Measurements from ENCODE around the gene FAM234A. TPM values are rescaled to one million over a fixed set of nuclear protein-coding genes. Genes with fewer than 3 reads are reported as not detected.
"Not testable (repeated sequence)": the region's sequence is repeated elsewhere in the genome, so short reads cannot be mapped to it uniquely, and the experiment has no call there.

The FAM234A gene
- total RNA-seq, 1 experiment from 2014 or later, result 45.8 TPM

DNA sequence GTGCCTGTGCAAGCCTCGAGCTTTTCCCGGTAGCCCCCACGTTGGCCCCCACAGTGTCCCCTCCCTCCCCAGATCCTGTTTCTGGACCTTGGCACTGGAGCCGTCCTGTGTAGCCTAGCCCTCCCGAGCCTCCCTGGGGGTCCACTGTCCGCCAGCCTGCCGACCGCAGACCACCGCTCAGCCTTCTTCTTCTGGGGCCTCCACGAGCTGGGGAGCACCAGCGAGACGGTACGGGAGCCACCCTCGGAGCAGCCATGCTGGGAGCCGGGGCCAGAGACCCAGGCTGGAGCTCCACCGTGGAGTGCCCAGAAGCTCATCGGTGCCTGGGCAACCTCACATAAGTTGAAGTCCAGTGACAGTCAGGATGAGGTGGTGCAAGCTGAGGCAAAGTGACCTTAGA is 29.3 kb downstream of the FAM234A start:
- DNase-seq (ENCODE audit: extremely low read depth, low read depth), result no peak

DNA sequence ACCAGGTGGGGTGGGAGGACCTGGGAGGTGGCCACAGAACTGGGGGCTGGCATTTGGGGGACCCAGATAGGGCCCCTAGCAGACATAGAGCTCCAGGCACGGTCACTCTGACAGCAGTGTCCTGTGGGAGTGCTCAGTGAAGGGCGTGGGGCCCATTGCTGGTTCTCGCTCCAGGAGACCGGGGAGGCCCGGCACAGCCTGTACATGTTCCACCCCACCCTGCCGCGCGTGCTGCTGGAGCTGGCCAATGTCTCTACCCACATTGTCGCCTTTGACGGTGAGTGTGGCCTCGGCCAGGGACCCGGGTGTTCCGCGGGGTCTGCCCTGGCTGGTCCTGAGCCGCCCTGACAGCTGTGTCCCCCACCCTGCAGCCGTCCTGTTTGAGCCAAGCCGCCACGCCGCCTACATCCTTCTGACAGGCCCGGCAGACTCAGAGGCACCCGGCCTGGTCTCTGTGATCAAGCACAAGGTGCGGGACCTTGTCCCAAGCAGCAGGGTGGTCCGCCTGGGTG is 29.9 kb downstream of the FAM234A start:
- no peak for DNase-seq (ENCODE audit: extremely low read depth, low read depth)

DNA sequence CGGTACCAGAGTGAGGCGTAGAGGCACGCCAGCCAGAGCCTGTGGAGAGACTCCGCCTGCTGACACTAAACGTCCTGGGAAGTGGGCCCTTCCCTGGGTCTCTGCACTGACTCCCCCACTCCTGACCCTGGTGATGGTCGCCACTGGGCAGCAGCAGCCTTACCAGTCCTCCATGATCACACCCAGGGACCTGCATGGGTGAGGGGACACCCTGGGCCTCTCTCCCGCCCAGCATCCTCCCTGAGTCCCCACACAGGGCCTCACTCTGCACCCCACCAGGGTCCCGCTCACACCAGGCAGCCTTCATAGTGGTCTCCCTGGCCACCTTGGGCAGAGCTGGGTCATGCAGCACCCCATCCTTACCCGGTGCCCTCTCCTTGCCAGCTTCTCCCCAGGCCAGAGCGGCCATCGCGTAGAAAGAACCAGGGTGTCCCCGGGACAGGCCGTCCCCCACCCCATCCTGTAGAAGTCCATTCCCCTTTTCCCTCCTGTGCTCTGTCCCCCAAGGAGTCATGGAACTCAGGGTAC is 30.4 kb downstream of the FAM234A start:
- DNase-seq (ENCODE audit: extremely low read depth, low read depth), result no peak

GRCh38 chr16:265711-266110 is 31.1 kb downstream of the FAM234A start:
- no peak for DNase-seq (ENCODE audit: extremely low read depth, low read depth)

GRCh38 chr16:266258-267164 is 31.9 kb downstream of the FAM234A start:
- DNase-seq (ENCODE audit: extremely low read depth, low read depth), result no peak

DNA sequence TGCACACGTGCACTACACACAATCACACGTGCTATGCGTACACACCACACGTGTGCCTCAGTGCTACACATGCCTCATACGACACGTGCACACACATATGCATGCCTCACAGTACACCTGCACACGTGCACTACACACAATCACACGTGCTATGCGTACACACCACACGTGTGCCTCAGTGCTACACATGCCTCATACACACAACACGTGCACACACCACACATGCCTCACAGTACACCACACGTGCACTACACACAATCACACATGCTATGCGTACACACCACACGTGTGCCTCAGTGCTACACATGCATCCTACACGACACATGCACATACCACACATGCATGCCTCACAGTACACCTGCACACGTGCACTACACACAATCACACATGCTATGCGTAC is 32.9 kb downstream of the FAM234A start:
- not testable (repeated sequence) for DNase-seq (ENCODE audit: extremely low read depth, low read depth)

DNA sequence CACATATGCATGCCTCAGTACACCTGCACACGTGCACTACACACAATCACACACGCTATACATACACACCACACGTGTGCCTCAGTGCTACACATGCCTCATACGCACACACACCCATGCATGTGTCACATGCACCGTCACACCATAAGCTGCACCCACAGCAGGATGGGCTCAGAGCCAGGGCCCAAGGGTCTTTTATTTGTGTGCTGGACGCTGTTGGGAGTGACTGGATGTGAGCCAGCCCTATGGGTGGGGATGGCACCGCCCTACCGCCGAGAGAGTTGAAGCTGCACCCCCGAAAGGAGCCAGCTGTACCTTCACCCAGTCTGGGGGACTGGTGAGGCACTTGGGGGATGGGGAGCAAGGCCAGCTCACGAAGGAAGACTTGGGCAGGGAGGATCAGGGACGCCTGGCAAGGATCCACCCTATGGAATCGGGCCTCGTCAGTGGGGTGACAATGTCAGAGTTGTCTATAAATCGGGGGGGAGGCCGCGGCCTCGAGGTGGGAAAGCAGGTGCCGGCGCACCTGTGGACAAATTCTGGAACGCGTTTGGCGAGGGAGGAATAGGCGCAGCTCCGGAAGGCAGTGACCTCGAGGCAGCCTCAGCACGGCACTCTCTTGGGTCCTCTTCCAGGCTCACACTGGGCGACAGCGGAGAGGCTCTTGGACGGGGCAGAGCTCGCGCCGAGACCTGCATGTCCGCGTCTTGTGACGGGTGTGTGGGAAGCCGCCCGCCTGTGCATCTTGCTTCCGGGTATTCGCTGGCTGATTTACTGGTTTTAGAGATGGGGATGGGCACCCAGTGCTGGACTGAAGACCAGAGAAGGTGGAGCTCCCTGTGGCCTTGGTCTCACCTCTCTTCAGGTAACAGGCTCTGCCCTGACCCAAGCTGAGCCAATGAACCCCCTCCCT is 33.8 kb downstream of the FAM234A start:
- DNase-seq (ENCODE audit: extremely low read depth, low read depth), result no peak

- DNase-seq (ENCODE audit: extremely low read depth, low read depth), result no peak
Observed at GRCh38 chr16:269061-269796, 34.6 kb downstream of the FAM234A start.

- DNase-seq (ENCODE audit: extremely low read depth, low read depth), result no peak
Observed at GRCh38 chr16:270381-271255, 36.0 kb downstream of the FAM234A start.

GRCh38 chr16:272633-273546 is 38.3 kb downstream of the FAM234A start:
- DNase-seq (ENCODE audit: extremely low read depth, low read depth), result no peak

- no peak for DNase-seq (ENCODE audit: extremely low read depth, low read depth)
Observed at GRCh38 chr16:273547-274421, 39.2 kb downstream of the FAM234A start.

DNA sequence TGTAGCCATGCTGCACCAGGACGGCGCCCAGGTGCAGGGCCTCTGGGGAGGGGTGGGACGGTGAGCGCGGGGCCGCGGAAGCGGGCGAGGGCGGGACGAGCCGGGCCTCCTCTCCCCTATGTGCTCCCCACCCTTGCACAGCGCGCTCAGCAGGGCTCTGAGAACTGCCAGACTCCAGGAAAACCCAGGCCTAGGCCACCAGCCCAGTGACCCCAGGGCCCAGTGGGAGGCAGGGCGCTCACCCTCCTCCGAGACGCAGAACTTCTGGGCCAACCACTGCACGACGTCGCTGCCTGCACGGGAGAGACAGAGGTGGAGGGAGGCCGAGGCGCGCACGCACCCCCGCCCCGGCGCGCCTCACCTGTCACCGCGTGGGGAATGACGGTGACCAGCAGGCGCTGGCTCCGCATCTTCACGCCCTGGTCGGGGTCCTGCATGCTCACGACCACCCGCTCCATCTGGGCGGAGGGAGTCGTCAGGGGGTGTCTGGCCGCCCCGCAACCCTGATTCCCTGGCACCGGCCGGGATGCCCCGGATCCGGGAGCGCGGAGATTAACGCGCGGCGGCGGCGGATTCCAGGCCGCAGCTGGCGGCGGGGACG is 40.5 kb downstream of the FAM234A start:
- DNase-seq (ENCODE audit: extremely low read depth, low read depth), result no peak

GRCh38 chr16:275786-276232 is 41.2 kb downstream of the FAM234A start, which contains the start of gene RGS11:
Gene RGS11, minus strand, starts transcription at chr16:275944. Its CDS starts 33 bp downstream, at chr16:275911.
- DNase-seq (ENCODE audit: extremely low read depth, low read depth), result no peak

- DNase-seq (ENCODE audit: extremely low read depth, low read depth), result no peak
Observed at GRCh38 chr16:276426-277077, 41.9 kb downstream of the FAM234A start.

- DNase-seq (ENCODE audit: extremely low read depth, low read depth), result no peak
Observed at GRCh38 chr16:278863-279366, 44.3 kb downstream of the FAM234A start.

DNA sequence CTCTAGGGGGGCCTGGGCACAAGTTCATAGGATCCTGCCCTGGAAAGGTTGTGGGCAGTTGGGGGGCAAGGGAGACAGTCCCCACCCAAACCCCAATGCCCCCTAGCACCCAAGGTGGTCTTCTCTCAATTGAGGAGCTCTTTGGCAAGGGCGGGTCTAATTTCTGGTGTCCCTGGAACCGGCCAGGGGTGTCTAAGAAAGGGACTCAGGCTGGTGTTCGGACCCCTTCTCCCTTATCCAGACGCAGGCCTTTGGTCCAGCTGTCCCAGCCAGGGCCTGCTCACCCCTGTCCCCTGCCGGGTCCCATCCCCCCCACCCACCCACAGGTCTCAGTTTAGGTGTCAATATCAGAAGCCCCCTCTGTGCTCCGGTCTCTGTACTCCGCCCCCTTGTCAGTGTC is 44.9 kb downstream of the FAM234A start:
- no peak for DNase-seq (ENCODE audit: extremely low read depth, low read depth)

All from NCI-H460 (cell line).